OCI-LY7 (cell line): ENCODE data around the gene DHRS3.

Experiments
- EZH2phosphoT487 ChIP-seq: fragments of 200-600 bp; sonication (generic); IDR thresholded peaks from 2 replicates; pipeline ENCODE4 v1.6.1; 2018; ENCODE audit warnings: low read depth, borderline replicate concordance, mild to moderate bottlenecking, mixed run types, antibody characterized with exemption, low read length, moderate library complexity, mixed read lengths
- TF ChIP-seq, protein P1 (sequence below): fragments of 200-600 bp; sonication (generic); conservative IDR thresholded peaks from 2 replicates; pipeline ENCODE4 v1.5.1; 2014; ENCODE audit warnings: mild to moderate bottlenecking, antibody characterized with exemption, low read length, moderate library complexity, mixed read lengths

DNA sequence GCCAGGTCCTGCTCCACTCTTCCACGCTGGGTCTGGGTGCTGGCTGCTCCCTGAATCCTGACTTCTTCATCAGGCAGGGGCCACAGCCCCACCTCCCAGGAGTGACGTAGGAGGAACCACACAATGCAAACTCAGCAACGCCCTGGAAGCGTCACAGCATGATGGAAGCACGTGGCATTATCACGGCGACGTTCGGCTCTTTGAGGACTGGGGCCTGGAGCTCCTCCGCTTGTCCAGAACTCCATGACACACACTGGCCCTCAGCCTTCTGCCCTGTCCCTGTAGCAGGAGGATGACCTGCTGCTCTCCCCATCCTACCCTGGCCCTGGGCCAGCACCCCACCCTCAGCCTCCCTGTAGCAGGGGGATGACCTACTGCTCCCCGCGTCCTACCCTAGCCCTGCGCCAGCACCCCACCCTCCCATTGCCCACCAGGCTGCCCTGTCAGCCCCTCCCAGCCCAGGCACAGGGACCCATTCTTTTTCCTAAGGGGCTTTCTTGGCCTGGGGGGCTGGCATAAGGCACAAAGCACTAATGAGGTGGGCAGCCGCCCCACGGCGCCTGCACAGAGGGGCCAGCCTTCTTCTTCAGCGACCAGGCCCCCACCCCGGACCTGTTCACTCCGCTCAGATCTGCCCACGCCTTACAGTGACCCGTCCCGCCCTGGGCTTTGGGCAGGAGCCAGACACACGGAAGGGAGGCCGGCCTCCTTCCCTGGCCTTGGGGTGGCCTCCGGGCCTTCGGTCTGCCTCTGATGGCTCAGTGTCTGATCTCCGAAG is 65.7 kb downstream of the DHRS3 start:
- TF ChIP-seq, protein P1, sequence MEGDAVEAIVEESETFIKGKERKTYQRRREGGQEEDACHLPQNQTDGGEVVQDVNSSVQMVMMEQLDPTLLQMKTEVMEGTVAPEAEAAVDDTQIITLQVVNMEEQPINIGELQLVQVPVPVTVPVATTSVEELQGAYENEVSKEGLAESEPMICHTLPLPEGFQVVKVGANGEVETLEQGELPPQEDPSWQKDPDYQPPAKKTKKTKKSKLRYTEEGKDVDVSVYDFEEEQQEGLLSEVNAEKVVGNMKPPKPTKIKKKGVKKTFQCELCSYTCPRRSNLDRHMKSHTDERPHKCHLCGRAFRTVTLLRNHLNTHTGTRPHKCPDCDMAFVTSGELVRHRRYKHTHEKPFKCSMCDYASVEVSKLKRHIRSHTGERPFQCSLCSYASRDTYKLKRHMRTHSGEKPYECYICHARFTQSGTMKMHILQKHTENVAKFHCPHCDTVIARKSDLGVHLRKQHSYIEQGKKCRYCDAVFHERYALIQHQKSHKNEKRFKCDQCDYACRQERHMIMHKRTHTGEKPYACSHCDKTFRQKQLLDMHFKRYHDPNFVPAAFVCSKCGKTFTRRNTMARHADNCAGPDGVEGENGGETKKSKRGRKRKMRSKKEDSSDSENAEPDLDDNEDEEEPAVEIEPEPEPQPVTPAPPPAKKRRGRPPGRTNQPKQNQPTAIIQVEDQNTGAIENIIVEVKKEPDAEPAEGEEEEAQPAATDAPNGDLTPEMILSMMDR = no peak
- TF ChIP-seq EZH2phosphoT487 = no peak
